ENCODE data around the gene RASSF5. TPM values are rescaled to one million over a fixed set of nuclear protein-coding genes. Genes with fewer than 3 reads are reported as not detected.
A peak's percentile ranks its signal among the peaks of the same experiment; 100 is the strongest.

Gene RASSF5
- total RNA-seq (2014; rRNA removed; shearing (Covaris generic)), result 1.6 and 4.1 TPM in 2 replicates

- DNase-seq (ENCODE audit: low read depth), result peak; percentile 74
Measured at GRCh38 chr1:206507284-206508129, at the start of gene RASSF5. TSS of gene RASSF5 (plus strand) at chr1:206507531. CDS start at chr1:206507603, 72 bp downstream.

- no peak for DNase-seq (ENCODE audit: low read depth)
Measured at GRCh38 chr1:206459703-206460102, 47.6 kb upstream of the RASSF5 start.

GRCh38 chr1:206460836-206461426 lies 46.4 kb upstream of the RASSF5 start:
- no peak for DNase-seq (ENCODE audit: low read depth)

- DNase-seq (ENCODE audit: low read depth), result peak; percentile 72
Measured at GRCh38 chr1:206461602-206462455, 45.5 kb upstream of the RASSF5 start.

- no peak for DNase-seq (ENCODE audit: low read depth)
Measured at GRCh38 chr1:206463137-206463536, 44.2 kb upstream of the RASSF5 start.

GRCh38 chr1:206463911-206464310 lies 43.4 kb upstream of the RASSF5 start:
- DNase-seq (ENCODE audit: low read depth), result no peak

GRCh38 chr1:206464456-206464964 lies 42.8 kb upstream of the RASSF5 start:
- DNase-seq (ENCODE audit: low read depth), result peak; percentile 88

GRCh38 chr1:206465951-206466350 lies 41.4 kb upstream of the RASSF5 start:
- DNase-seq (ENCODE audit: low read depth), result no peak

GRCh38 chr1:206466840-206467649 lies 40.3 kb upstream of the RASSF5 start:
- DNase-seq (ENCODE audit: low read depth), result no peak

GRCh38 chr1:206467915-206468314 lies 39.4 kb upstream of the RASSF5 start:
- no peak for DNase-seq (ENCODE audit: low read depth)

GRCh38 chr1:206468571-206468970 lies 38.8 kb upstream of the RASSF5 start:
- DNase-seq (ENCODE audit: low read depth), result no peak

GRCh38 chr1:206469411-206469932 lies 37.9 kb upstream of the RASSF5 start:
- no peak for DNase-seq (ENCODE audit: low read depth)

GRCh38 chr1:206469933-206470691 lies 37.2 kb upstream of the RASSF5 start, which contains the start of gene IKBKE:
TSS of gene IKBKE (plus strand) at chr1:206470476. CDS start at chr1:206473228, 2,752 bp downstream.
- DNase-seq (ENCODE audit: low read depth), result peak; percentile 81

GRCh38 chr1:206470692-206471414 lies 36.5 kb upstream of the RASSF5 start:
- DNase-seq (ENCODE audit: low read depth), result peak; percentile 80

- no peak for DNase-seq (ENCODE audit: low read depth)
Measured at GRCh38 chr1:206471415-206471801, 35.9 kb upstream of the RASSF5 start.

- DNase-seq (ENCODE audit: low read depth), result no peak
Measured at GRCh38 chr1:206472024-206472423, 35.3 kb upstream of the RASSF5 start.

GRCh38 chr1:206472454-206472853 lies 34.9 kb upstream of the RASSF5 start:
- peak; percentile 74 for DNase-seq (ENCODE audit: low read depth)

- DNase-seq (ENCODE audit: low read depth), result no peak
Measured at GRCh38 chr1:206472886-206473285, 34.4 kb upstream of the RASSF5 start.

GRCh38 chr1:206476058-206476457 lies 31.3 kb upstream of the RASSF5 start:
- DNase-seq (ENCODE audit: low read depth), result no peak
